Measurements from ENCODE around the gene NPR1. TPM values are rescaled to one million over a fixed set of nuclear protein-coding genes. Genes with fewer than 3 reads are reported as not detected.
A peak's percentile ranks its signal among the peaks of the same experiment; 100 is the strongest.

Gene NPR1
- 10 to 100 TPM; 16.7 to 98.9 TPM for total RNA-seq
- polyA plus RNA-seq = 10 to 100 TPM; 35.9 to 57.7 TPM
- long read RNA-seq, donor 1, full-length matches to known transcripts = 2 of 2 reads
- long read RNA-seq, donor 1, partial matches to known transcripts = 0 of 2 reads
- long read RNA-seq, donor 1, other reads (novel, unspliced or antisense) = 0 of 2 reads
- long read RNA-seq, donor 2, full-length matches to known transcripts = 1 of 1 reads
- long read RNA-seq, donor 2, partial matches to known transcripts = 0 of 1 reads
- long read RNA-seq, donor 2, other reads (novel, unspliced or antisense) = 0 of 1 reads
- long read RNA-seq, donor 3 = 0 reads
- long read RNA-seq, donor 4 = 0 reads
- long read RNA-seq, donor 5, full-length matches to known transcripts = 1 of 1 reads
- long read RNA-seq, donor 5, partial matches to known transcripts = 0 of 1 reads
- long read RNA-seq, donor 5, other reads (novel, unspliced or antisense) = 0 of 1 reads

GRCh38 chr1:153678519-153679336 lies at the start of gene NPR1:
Gene NPR1, plus strand, starts transcription at chr1:153678688. Its CDS starts 421 bp downstream, at chr1:153679109.
- Histone ChIP-seq H3K9me3 (ENCODE audit: control insufficient read depth in 4 of 4, insufficient read depth in 3 of 4, low read length in 3 of 4) (no peaks in the 10 kb centered on the region), H3K4me3 (peak within 1 kb of the TSS; percentile 91), H3K27me3 (ENCODE audit: control insufficient read depth in 3 of 3, insufficient read depth in 3 of 3, low read length in 2 of 3) (peaks cover 0 to 40% (median 32%) of the 10 kb centered on the region in 3 donors), H3K36me3 (ENCODE audit: control insufficient read depth in 4 of 4, insufficient read depth in 4 of 4, low read length in 4 of 4) (peaks cover 0 to 5% (median 0%) of the 10 kb centered on the region in 4 donors), H3K4me1 (ENCODE audit: control insufficient read depth in 5 of 5, insufficient read depth in 5 of 5, low read length in 5 of 5) (peaks cover 0 to 25% (median 2%) of the 10 kb centered on the region in 5 donors), H3K9ac (ENCODE audit: insufficient read depth in 1 of 2, low read length in 2 of 2) (no peak within 1 kb of the TSS), H3K27ac (ENCODE audit: low read depth in 1 of 2, low read length in 1 of 2) (peak within 1 kb of the TSS; percentile 24 to 86)
- TF ChIP-seq, protein P1, sequence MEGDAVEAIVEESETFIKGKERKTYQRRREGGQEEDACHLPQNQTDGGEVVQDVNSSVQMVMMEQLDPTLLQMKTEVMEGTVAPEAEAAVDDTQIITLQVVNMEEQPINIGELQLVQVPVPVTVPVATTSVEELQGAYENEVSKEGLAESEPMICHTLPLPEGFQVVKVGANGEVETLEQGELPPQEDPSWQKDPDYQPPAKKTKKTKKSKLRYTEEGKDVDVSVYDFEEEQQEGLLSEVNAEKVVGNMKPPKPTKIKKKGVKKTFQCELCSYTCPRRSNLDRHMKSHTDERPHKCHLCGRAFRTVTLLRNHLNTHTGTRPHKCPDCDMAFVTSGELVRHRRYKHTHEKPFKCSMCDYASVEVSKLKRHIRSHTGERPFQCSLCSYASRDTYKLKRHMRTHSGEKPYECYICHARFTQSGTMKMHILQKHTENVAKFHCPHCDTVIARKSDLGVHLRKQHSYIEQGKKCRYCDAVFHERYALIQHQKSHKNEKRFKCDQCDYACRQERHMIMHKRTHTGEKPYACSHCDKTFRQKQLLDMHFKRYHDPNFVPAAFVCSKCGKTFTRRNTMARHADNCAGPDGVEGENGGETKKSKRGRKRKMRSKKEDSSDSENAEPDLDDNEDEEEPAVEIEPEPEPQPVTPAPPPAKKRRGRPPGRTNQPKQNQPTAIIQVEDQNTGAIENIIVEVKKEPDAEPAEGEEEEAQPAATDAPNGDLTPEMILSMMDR (IDR thresholded peaks at IDR 0.05; ENCODE audit: control extremely low read depth, extremely low read depth) = no peak
- peak; percentile 52 to 69 (median 56) for DNase-seq
- ATAC-seq (ENCODE audit: insufficient read depth, low FRiP score) = peak; percentile 59
- WGBS, 2 donors = 1% methylated on average over 63 to 78 of the region's 78 CpGs

- ATAC-seq (ENCODE audit: insufficient read depth, low FRiP score) (no peak), DNase-seq (no peak)
- Histone ChIP-seq H3K36me3 (ENCODE audit: control insufficient read depth in 4 of 4, insufficient read depth in 4 of 4, low read length in 4 of 4) (peaks cover 0 to 4% (median 1%) of the 10 kb centered on the region in 4 donors), H3K27ac (ENCODE audit: low read depth in 1 of 2, low read length in 1 of 2) (peak overlapping the region; percentile 21), H3K9me3 (ENCODE audit: control insufficient read depth in 4 of 4, insufficient read depth in 3 of 4, low read length in 3 of 4) (no peaks in the 10 kb centered on the region), H3K9ac (ENCODE audit: insufficient read depth in 1 of 2, low read length in 2 of 2) (no peak overlapping the region), H3K4me3 (no peak overlapping the region), H3K27me3 (ENCODE audit: control insufficient read depth in 3 of 3, insufficient read depth in 3 of 3, low read length in 2 of 3) (no peaks in the 10 kb centered on the region), H3K4me1 (ENCODE audit: control insufficient read depth in 5 of 5, insufficient read depth in 5 of 5, low read length in 5 of 5) (peaks cover 9 to 33% (median 21%) of the 10 kb centered on the region in 5 donors)
- WGBS, 2 donors = 86 to 99% methylated on average over 4 to 5 of the region's 5 CpGs
- TF ChIP-seq, protein P1 (IDR thresholded peaks at IDR 0.05; ENCODE audit: control extremely low read depth, extremely low read depth) = no peak
Observed at GRCh38 chr1:153629343-153629665, 49.2 kb upstream of the NPR1 start.

DNA sequence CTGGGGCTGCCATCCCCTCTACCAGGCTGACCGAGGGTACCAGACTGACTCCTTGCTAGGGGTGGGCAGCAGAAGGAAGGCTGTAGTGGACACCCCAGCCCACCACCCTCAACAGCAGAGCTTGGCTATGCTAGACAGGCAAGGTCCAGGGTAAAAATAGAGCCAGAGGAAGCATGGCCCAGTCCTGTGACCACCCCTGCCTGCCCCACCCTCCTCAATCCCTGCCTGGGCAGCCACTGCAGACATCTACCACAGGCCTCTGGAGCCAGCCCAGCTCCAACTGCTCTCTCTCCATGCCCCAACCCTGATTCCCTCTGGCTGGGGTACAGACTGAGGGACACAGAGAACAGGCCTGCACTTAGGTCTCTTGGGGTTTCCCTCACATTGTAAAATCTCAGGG lies 48.5 kb upstream of the NPR1 start:
- Histone ChIP-seq H3K9me3 (ENCODE audit: control insufficient read depth in 4 of 4, insufficient read depth in 3 of 4, low read length in 3 of 4) (no peaks in the 10 kb centered on the region), H3K4me3 (no peak overlapping the region), H3K27ac (ENCODE audit: low read depth in 1 of 2, low read length in 1 of 2) (peak overlapping the region; percentile 46 to 48), H3K27me3 (ENCODE audit: control insufficient read depth in 3 of 3, insufficient read depth in 3 of 3, low read length in 2 of 3) (no peaks in the 10 kb centered on the region), H3K4me1 (ENCODE audit: control insufficient read depth in 5 of 5, insufficient read depth in 5 of 5, low read length in 5 of 5) (peaks cover 9 to 34% (median 21%) of the 10 kb centered on the region in 5 donors), H3K36me3 (ENCODE audit: control insufficient read depth in 4 of 4, insufficient read depth in 4 of 4, low read length in 4 of 4) (peaks cover 0 to 3% (median 1%) of the 10 kb centered on the region in 4 donors), H3K9ac (ENCODE audit: insufficient read depth in 1 of 2, low read length in 2 of 2) (no peak overlapping the region)
- ATAC-seq (ENCODE audit: insufficient read depth, low FRiP score) (no peak), DNase-seq (no peak)
- WGBS, 2 donors = 94 to 100% methylated on average over 1 of the region's 1 CpG
- TF ChIP-seq, protein P1 (IDR thresholded peaks at IDR 0.05; ENCODE audit: control extremely low read depth, extremely low read depth) = no peak
